CD14-positive monocyte (primary cell): ENCODE data around the gene CASTOR1. TPM values are rescaled to one million over a fixed set of nuclear protein-coding genes. Genes with fewer than 3 reads are reported as not detected.

Experiments used
- DNase-seq, 3 donors: peaks; one replicate each; pipeline ENCODE4 v3.0.0-alpha.2; 2011 to 2022
- H2AFZ ChIP-seq: 2 replicates; pipeline ENCODE4 v1.6.0; 2012; ENCODE audit warnings: mild to moderate bottlenecking, low read depth, low read length, inconsistent platforms; ENCODE audit not compliant: insufficient read depth, poor library complexity, severe bottlenecking
- H3K27ac ChIP-seq, 2 donors: 1 replicate in 1 of 2; 2 replicates in 1 of 2; pipeline ENCODE4 v1.5.1; 2012 to 2013; ENCODE audit warnings: low read length in 2 of 2, control low read depth in 1 of 2, inconsistent platforms in 1 of 2, low read depth in 1 of 2, mild to moderate bottlenecking in 1 of 2
- H3K27me3 ChIP-seq, 2 donors: one replicate each; pipeline versions ENCODE4 v1.6.0 to v1.6.1; 2011 to 2013; ENCODE audit warnings: low read length in 2 of 2; ENCODE audit not compliant: control insufficient read depth in 2 of 2, insufficient read depth in 2 of 2
- H3K36me3 ChIP-seq, 2 donors: replicated peaks in 1 of 2; 1 replicate in 1 of 2; 2 replicates in 1 of 2; pipeline versions ENCODE4 v1.5.1 to v1.6.1; 2012 to 2013; ENCODE audit warnings: low read length in 2 of 2, control low read depth in 1 of 2, inconsistent platforms in 1 of 2, mild to moderate bottlenecking in 1 of 2; ENCODE audit not compliant: insufficient read depth in 2 of 2, control insufficient read depth in 1 of 2
- H3K4me1 ChIP-seq, 2 donors: 1 replicate in 1 of 2; 2 replicates in 1 of 2; pipeline versions ENCODE4 v1.5.1 to v1.6.1; 2012 to 2013; ENCODE audit warnings: low read length in 2 of 2, control low read depth in 1 of 2, inconsistent platforms in 1 of 2, mild to moderate bottlenecking in 1 of 2, moderate library complexity in 1 of 2; ENCODE audit not compliant: insufficient read depth in 2 of 2, control insufficient read depth in 1 of 2
- H3K4me2 ChIP-seq: replicated peaks from 2 replicates; pipeline ENCODE3; 2012; ENCODE audit warnings: low read length, moderate library complexity, mild to moderate bottlenecking; ENCODE audit not compliant: poor library complexity, severe bottlenecking; ENCODE audit errors: extremely low read depth
- H3K4me3 ChIP-seq, 3 experiments: fragments of 200-600 bp in 1 of 3; sonication (generic) in 1 of 3; replicated peaks in 1 of 3; 1 replicate in 2 of 3; 2 replicates in 1 of 3; pipeline ENCODE4 v1.5.1; 2011 to 2013; ENCODE audit warnings: low read length in 3 of 3, mild to moderate bottlenecking in 3 of 3, control low read depth in 2 of 3, low read depth in 2 of 3, inconsistent platforms in 1 of 3, moderate library complexity in 1 of 3
- H3K79me2 ChIP-seq: 2 replicates; pipeline ENCODE4 v1.6.0; 2012; ENCODE audit warnings: mild to moderate bottlenecking, control low read depth, inconsistent platforms, low read length, moderate library complexity; ENCODE audit not compliant: insufficient read depth
- H3K9ac ChIP-seq: 2 replicates; pipeline ENCODE4 v1.6.0; 2017; ENCODE audit warnings: low read length, mild to moderate bottlenecking; ENCODE audit not compliant: insufficient read depth, poor library complexity, severe bottlenecking
- H3K9me3 ChIP-seq, 2 donors: replicated peaks in 1 of 2; 1 replicate in 1 of 2; 2 replicates in 1 of 2; pipeline versions ENCODE4 v1.5.1 to v1.6.1; 2012 to 2013; ENCODE audit warnings: low read length in 2 of 2, control low read depth in 1 of 2; ENCODE audit not compliant: control insufficient read depth in 1 of 2, insufficient read depth in 1 of 2
- H4K20me1 ChIP-seq: 2 replicates; pipeline ENCODE4 v1.6.0; 2012; ENCODE audit warnings: mild to moderate bottlenecking, low read length, control low read depth, moderate library complexity; ENCODE audit not compliant: insufficient read depth
- H3K27ac Mint-ChIP-seq, 7 donors: one replicate each; pipeline ENCODE4 v1.8.0; 2020; ENCODE audit warnings: mild to moderate bottlenecking in 7 of 7, mixed read lengths in 7 of 7, moderate library complexity in 6 of 7, inconsistent platforms in 2 of 7
- H3K27me3 Mint-ChIP-seq, 3 donors: one replicate each; pipeline ENCODE4 v1.8.0; 2021 to 2022; ENCODE audit warnings: low read depth in 3 of 3, mild to moderate bottlenecking in 3 of 3, mixed read lengths in 3 of 3, moderate library complexity in 3 of 3, inconsistent platforms in 1 of 3
- H3K36me3 Mint-ChIP-seq, 2 donors: one replicate each; pipeline ENCODE4 v1.8.0; 2020; ENCODE audit warnings: mixed read lengths in 2 of 2, inconsistent platforms in 1 of 2, mild to moderate bottlenecking in 1 of 2
- H3K4me1 Mint-ChIP-seq: one replicate; pipeline ENCODE4 v1.8.0; 2020; ENCODE audit warnings: mild to moderate bottlenecking, mixed read lengths
- H3K4me3 Mint-ChIP-seq, 2 donors: one replicate each; pipeline ENCODE4 v1.8.0; 2020; ENCODE audit warnings: mild to moderate bottlenecking in 2 of 2, mixed read lengths in 2 of 2, moderate library complexity in 1 of 2
- H3K9me3 Mint-ChIP-seq, 7 donors: one replicate each; pipeline ENCODE4 v1.8.0; 2020 to 2022; ENCODE audit warnings: mixed read lengths in 7 of 7, mild to moderate bottlenecking in 6 of 7, moderate library complexity in 6 of 7, inconsistent platforms in 2 of 7
- WGBS: methylation state at CpG from one replicate; pipeline ENCODE4 v1.1.5; 2013; ENCODE audit warnings: missing lambda C conversion rate; ENCODE audit not compliant: insufficient coverage; 5-methylcytosine and 5-hydroxymethylcytosine counted together
- intact Hi-C, 2 donors: fragments of 100-400 bp; cut with micrococcal nuclease; formaldehyde crosslinking; loops; one replicate each; pipeline versions ENCODE4 v1.15.0 to v1.15.1; 2023
- polyA plus RNA-seq, 3 donors: library from polyadenylated mRNA; depleted of rRNA in 1 of 3; unstranded in 2 of 3; stranded (reverse) in 1 of 3; fragments of 300-500 nt in 2 of 3; fragments of >200 nt in 1 of 3; fragmentation: Illumina TruSeq in 2 of 3; gene quantifications; 1 replicate in 2 of 3; 2 replicates in 1 of 3; pipeline ENCODE4 v1.2.3, GENCODE V29; 2012 to 2021
- TF ChIP-seq, protein P1 (sequence below): fragments of 200-600 bp; IDR thresholded peaks from one replicate; pipeline ENCODE4 v1.8.0; 2022; ENCODE audit warnings: antibody characterized with exemption, mild to moderate bottlenecking

CASTOR1 gene
- polyA plus RNA-seq, 3 donors: 6.4 to 15.5 (median 6.5) TPM

DNA sequence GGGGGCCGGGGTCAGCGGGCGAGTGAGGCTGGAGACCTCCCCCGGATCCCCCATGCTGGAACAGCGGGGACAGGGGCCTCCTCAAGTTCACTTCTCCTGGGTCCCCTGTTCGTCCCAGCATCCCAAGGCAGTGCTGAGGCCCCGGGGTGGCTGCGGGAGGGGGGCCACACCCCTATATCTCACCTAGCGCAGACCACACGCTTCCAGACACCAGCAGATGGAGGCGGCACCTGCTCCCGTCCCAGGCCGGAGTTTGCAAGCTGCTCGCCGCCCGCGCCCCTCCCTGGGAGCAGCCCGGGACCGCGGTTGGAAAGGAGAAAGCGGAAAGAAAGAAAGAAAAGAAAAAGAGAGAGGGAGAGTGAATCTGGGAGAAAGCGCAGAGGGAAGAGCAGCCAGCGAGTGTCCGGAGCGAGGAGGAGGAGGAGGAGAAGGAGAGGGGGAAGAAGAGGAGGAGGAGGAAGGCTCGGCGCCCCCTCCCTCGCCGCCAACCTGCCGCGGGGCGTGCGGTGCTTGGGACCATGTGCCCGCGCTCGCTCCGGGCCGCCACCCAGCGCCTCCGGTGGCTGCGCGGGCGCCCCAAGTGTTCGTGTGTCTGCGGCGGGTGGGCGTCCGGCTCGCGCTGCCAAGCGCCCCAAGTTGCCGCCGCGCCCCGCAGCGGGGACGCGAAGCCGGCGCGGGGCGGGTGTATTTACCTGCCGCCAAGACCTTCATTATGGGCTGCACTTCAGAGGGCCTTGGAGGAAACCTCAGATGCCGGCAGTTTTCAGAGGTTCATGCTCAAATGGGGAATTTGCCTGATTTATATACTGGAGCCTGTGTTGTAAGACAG lies 43.1 kb downstream of the CASTOR1 start, which contains the start of gene LIF:
Gene LIF, minus strand, starts transcription at position 775 of the 829 bp plus-strand sequence. Its CDS starts 64 bp downstream, at position 711.
- H3K36me3 ChIP-seq: no peaks in the 10 kb centered on the region
- WGBS: 2% methylated on average over 50 of the region's 64 CpGs
- H3K4me3 ChIP-seq: peak within 1 kb of the TSS in 1 of 3 experiments; percentile 53
- peak within 1 kb of the TSS; percentile 67 for H3K4me2 ChIP-seq
- Mint-ChIP-seq H3K27ac (peak within 1 kb of the TSS in 3 of 7 donors; percentile 5 to 68 (median 46)), H3K27me3 (peaks cover 47 to 62% (median 51%) of the 10 kb centered on the region in 3 donors), H3K9me3 (peaks cover 0 to 5% (median 0%) of the 10 kb centered on the region in 7 donors), H3K36me3 (peaks cover 0 to 2% of the 10 kb centered on the region in 2 donors), H3K4me1 (peaks cover 28% of the 10 kb centered on the region), H3K4me3 (peak within 1 kb of the TSS; percentile 75 to 90)
- H2AFZ ChIP-seq: peak within 1 kb of the TSS; percentile 71
- H3K9ac ChIP-seq: peak within 1 kb of the TSS; percentile 9
- H3K4me1 ChIP-seq: peaks cover 15 to 20% of the 10 kb centered on the region in 2 donors
- H3K27ac ChIP-seq: no peak within 1 kb of the TSS
- intact Hi-C loops: loop anchor here in 1 of 2 donors (10.0 kb wide), 1 partner anchor 211 kb away; no protein-coding TSS in a partner anchor
- no peaks in the 10 kb centered on the region for H4K20me1 ChIP-seq
- H3K79me2 ChIP-seq: no peaks in the 10 kb centered on the region
- peak in 2 of 3 donors; percentile 37 to 73 for DNase-seq
- TF ChIP-seq, protein P1, sequence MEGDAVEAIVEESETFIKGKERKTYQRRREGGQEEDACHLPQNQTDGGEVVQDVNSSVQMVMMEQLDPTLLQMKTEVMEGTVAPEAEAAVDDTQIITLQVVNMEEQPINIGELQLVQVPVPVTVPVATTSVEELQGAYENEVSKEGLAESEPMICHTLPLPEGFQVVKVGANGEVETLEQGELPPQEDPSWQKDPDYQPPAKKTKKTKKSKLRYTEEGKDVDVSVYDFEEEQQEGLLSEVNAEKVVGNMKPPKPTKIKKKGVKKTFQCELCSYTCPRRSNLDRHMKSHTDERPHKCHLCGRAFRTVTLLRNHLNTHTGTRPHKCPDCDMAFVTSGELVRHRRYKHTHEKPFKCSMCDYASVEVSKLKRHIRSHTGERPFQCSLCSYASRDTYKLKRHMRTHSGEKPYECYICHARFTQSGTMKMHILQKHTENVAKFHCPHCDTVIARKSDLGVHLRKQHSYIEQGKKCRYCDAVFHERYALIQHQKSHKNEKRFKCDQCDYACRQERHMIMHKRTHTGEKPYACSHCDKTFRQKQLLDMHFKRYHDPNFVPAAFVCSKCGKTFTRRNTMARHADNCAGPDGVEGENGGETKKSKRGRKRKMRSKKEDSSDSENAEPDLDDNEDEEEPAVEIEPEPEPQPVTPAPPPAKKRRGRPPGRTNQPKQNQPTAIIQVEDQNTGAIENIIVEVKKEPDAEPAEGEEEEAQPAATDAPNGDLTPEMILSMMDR: peak; percentile 12
- H3K27me3 ChIP-seq: peaks cover 13 to 45% of the 10 kb centered on the region in 2 donors
- peaks cover 0 to 5% of the 10 kb centered on the region in 2 donors for H3K9me3 ChIP-seq

DNA sequence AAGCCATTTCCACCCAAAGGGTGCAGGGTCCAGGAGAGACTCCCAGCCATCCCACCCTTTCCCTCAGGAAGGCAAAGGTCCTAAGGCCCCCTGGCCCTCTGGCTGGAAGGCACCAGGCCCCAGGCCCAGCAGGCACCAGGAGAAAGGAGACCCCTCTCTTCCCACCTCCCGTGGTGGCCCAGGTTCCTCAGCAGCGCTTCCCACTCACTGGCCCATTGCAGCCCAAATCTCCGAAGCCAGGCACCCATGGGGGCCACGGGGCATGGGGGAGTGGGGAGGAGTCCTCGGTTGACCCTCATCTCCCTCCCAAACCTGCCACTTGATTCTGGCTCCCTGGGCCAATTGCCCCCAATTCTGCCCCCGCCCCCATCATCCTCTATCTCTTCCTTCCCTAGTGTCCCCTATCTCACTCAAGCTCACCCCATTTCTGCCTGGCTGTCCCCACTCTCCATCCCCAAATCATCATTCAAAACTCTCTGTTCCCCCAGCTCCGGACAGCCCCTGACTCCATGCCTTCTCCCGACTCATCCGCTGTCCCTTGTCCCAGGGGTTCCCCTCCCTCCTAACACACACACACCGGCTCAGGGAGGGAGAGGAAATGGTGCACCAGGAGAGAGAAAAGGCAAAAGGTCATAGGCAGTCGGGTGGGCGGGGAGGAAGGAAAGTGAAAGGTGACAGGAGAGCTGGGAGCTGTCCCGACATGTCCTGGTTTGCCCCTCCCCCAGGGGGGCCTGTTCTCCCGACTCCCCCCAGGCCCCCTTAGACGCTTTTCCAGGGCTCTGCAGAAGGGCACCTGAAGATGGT lies 43.9 kb downstream of the CASTOR1 start:
- TF ChIP-seq, protein P1: no peak
- peak overlapping the region; percentile 56 to 90 for H3K4me3 Mint-ChIP-seq
- no peaks in the 10 kb centered on the region for H4K20me1 ChIP-seq
- no peak overlapping the region for H3K9ac ChIP-seq
- H3K4me2 ChIP-seq: peak overlapping the region; percentile 67
- peak overlapping the region in 1 of 3 experiments; percentile 53 for H3K4me3 ChIP-seq
- WGBS: 100% methylated on average over 1 of the region's 15 CpGs
- peaks cover 0 to 5% (median 0%) of the 10 kb centered on the region in 7 donors for H3K9me3 Mint-ChIP-seq
- no peak overlapping the region for H3K27ac ChIP-seq
- peaks cover 28% of the 10 kb centered on the region for H3K4me1 Mint-ChIP-seq
- peaks cover 0 to 2% of the 10 kb centered on the region in 2 donors for H3K36me3 Mint-ChIP-seq
- H3K27me3 Mint-ChIP-seq: peaks cover 47 to 61% (median 53%) of the 10 kb centered on the region in 3 donors
- peak overlapping the region; percentile 71 for H2AFZ ChIP-seq
- H3K4me1 ChIP-seq: peaks cover 15 to 20% of the 10 kb centered on the region in 2 donors
- H3K27ac Mint-ChIP-seq: no peak overlapping the region
- H3K79me2 ChIP-seq: no peaks in the 10 kb centered on the region
- intact Hi-C loops: loop anchor here in 1 of 2 donors (10.0 kb wide), 1 partner anchor 211 kb away; no protein-coding TSS in a partner anchor
- peaks cover 13 to 45% of the 10 kb centered on the region in 2 donors for H3K27me3 ChIP-seq
- no peaks in the 10 kb centered on the region for H3K36me3 ChIP-seq
- no peak for DNase-seq
- peaks cover 0 to 5% of the 10 kb centered on the region in 2 donors for H3K9me3 ChIP-seq
